SJCRH30 (cell line): ENCODE data around the gene UCK1. TPM values are rescaled to one million over a fixed set of nuclear protein-coding genes. Genes with fewer than 3 reads are reported as not detected.

Source experiments
- DNase-seq, 2 experiments: peaks; one replicate each; pipeline ENCODE4 v3.0.0-alpha.2; 2015 to 2020
- H3K27ac ChIP-seq: fragments of 250-450 bp; sonication (Bioruptor Pico); 2 replicates; pipeline ENCODE4 v1.5.1; 2020; ENCODE audit warnings: mild to moderate bottlenecking, moderate library complexity
- H3K27me3 ChIP-seq: fragments of 250-450 bp; sonication (Bioruptor Pico); 2 replicates; pipeline ENCODE4 v1.5.1; 2020; ENCODE audit warnings: mild to moderate bottlenecking, moderate library complexity
- H3K36me3 ChIP-seq: fragments of 250-450 bp; sonication (Bioruptor Pico); 2 replicates; pipeline ENCODE4 v1.5.1; 2020; ENCODE audit warnings: mild to moderate bottlenecking, moderate library complexity
- H3K4me1 ChIP-seq: fragments of 250-450 bp; sonication (Bioruptor Pico); 2 replicates; pipeline ENCODE4 v1.5.1; 2020; ENCODE audit warnings: mild to moderate bottlenecking, moderate library complexity
- H3K4me3 ChIP-seq: fragments of 250-450 bp; sonication (Bioruptor Pico); 2 replicates; pipeline ENCODE4 v1.5.1; 2020; ENCODE audit warnings: mild to moderate bottlenecking, moderate library complexity
- H3K9me3 ChIP-seq: fragments of 250-450 bp; sonication (Bioruptor Pico); replicated peaks from 2 replicates; pipeline ENCODE4 v1.5.1; 2020; ENCODE audit warnings: mild to moderate bottlenecking, moderate library complexity
- total RNA-seq: library from RNA; depleted of rRNA; stranded (reverse); fragments of >200 nt; shearing (Covaris generic); gene quantifications from 2 replicates; pipeline ENCODE4 v1.2.3, GENCODE V29; 2014; rRNA removed

Gene UCK1
- 49.2 and 54.3 TPM in 2 replicates for total RNA-seq

GRCh38 chr9:131530920-131531832, at the start of gene UCK1:
Gene UCK1, minus strand, starts transcription at chr9:131531263. Its CDS starts 89 bp downstream, at chr9:131531174.
- H3K27ac ChIP-seq, result peak within 1 kb of the TSS; percentile 66

GRCh38 chr9:131580358-131580757, 49.3 kb upstream of the UCK1 start:
- Histone ChIP-seq H3K9me3 (no peaks in the 10 kb centered on the region), H3K4me3 (no peak overlapping the region), H3K27me3 (no peaks in the 10 kb centered on the region), H3K36me3 (peaks cover 48% of the 10 kb centered on the region), H3K4me1 (no peaks in the 10 kb centered on the region), H3K27ac (no peak overlapping the region)
- no peak for DNase-seq

More at GRCh38 chr9:131530920-131531832, at the start of gene UCK1:
- Histone ChIP-seq H3K9me3 (no peaks in the 10 kb centered on the region), H3K4me1 (no peaks in the 10 kb centered on the region), H3K36me3 (peaks cover 35% of the 10 kb centered on the region), H3K4me3 (peak within 1 kb of the TSS; percentile 91), H3K27me3 (no peaks in the 10 kb centered on the region)
- DNase-seq, result peak; percentile 86 to 92

- no peaks in the 10 kb centered on the region for H3K9me3 ChIP-seq
- no peak for DNase-seq
- H3K27ac ChIP-seq, result no peak overlapping the region
- H3K27me3 ChIP-seq, result no peaks in the 10 kb centered on the region
- peaks cover 44% of the 10 kb centered on the region for H3K36me3 ChIP-seq
- no peak overlapping the region for H3K4me3 ChIP-seq
- no peaks in the 10 kb centered on the region for H3K4me1 ChIP-seq
These were observed 48.7 kb upstream of the UCK1 start for GRCh38 chr9:131579789-131580211.

DNA sequence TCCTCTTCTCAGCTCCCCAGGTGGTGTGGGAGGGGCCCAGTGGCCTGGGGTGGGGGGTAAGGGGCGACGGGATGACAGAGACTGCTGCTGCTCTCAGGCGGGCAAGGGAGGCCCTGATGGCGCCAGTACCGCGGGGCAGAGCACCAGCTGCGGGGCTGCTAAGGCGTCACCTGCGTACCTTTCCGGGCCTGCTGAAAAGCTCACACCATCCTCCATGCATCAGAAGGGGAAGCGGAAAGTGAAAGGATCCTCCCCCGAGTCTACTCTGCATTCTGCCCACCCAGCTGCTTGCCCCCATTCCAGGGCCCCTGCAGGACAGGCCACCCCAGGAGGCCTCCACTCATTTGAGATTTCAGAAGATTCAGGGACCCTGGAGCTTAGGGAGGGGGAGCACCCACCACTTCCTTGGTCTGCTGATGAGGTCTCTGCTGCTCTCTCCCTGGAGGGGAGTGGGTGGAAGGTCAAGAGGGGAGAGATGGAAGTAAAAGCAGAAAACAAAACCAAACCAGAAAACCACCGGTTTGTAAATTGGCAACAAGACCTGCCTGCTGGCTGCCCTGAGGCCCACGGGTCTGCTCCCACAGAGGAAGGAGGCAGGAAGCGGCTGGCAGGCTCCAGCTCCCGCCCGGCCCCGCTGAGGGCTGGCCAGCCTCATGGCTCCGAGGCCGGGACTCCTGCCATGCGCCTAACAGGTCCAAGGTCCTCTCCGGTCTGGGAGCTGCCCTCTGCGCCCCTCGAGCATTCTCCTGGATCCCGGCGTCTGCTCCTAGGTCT, 47.9 kb upstream of the UCK1 start:
- Histone ChIP-seq H3K9me3 (no peaks in the 10 kb centered on the region), H3K36me3 (peaks cover 37% of the 10 kb centered on the region), H3K27me3 (no peaks in the 10 kb centered on the region), H3K27ac (no peak overlapping the region), H3K4me1 (no peaks in the 10 kb centered on the region), H3K4me3 (no peak overlapping the region)
- DNase-seq, result no peak

DNA sequence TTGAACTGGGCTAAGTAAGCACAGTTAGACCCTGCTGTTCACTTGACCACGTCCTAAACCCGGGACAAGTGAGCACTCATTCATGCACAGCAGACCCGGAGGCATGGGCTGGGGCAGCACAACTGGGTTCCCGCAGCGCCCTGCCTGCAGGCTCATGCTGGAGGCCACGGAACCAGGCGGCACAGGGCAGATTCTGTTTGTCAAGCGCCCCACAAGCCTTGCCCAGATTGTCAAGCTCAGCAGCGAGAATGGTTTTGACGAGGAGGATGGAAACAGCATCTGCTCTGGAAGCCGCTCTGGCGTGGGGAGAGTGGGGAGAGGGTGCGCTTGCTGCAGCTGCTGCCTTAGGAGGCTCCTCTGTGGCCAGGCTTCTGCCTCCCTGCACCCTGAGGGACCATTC, 47.0 kb upstream of the UCK1 start:
- H3K36me3 ChIP-seq, result peaks cover 29% of the 10 kb centered on the region
- DNase-seq, result no peak
- H3K4me1 ChIP-seq, result no peaks in the 10 kb centered on the region
- no peak overlapping the region for H3K27ac ChIP-seq
- no peaks in the 10 kb centered on the region for H3K27me3 ChIP-seq
- no peak overlapping the region for H3K4me3 ChIP-seq
- H3K9me3 ChIP-seq, result no peaks in the 10 kb centered on the region

DNA sequence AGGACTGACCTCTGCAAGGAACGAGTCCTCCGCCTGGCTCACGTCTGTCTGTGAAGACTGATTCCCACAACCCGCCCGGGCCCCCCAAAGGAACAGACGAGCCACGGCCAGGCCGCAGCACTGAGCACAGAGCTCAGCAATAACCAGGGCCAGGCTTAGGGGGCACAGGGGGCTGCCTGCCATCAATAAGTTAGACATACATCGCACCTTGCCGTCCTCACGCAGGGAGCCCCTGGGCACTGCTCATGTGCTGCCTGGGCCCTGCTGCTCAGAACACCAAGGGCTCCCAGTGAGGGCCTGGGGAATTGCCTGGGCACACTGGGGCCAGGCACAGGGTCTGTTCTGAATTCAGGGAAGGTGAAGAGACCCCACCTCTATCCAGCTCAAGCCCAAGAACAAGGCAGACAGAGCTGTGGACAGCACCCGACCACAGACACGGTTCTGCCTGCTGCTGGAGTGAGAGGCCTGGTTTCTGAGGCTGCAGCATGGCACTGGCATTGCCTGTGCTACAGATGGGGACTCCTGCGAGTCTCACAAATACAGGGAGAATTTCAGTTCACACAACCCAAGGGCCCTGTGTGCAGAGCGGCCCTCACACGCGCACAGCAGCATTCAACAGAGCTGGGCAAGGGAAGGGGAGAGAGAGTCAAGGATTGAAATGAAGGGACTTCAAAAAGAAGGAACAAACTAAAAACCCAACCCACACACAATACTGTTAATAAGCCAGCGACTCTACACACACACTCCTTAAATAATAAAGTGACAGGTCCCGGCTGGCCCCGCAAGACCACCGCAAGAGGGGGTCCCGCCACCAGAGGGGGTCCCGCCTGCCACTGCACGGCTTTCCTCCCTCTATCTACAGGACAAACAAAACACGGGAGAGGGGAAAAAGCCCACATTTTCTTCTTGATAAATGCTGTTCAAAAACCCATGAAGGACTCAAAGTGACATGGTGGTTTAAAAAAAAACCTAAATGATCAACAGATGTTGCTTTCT, 46.2 kb upstream of the UCK1 start:
- no peaks in the 10 kb centered on the region for H3K4me1 ChIP-seq
- peaks cover 27% of the 10 kb centered on the region for H3K36me3 ChIP-seq

GRCh38 chr9:131575946-131576853, 45.1 kb upstream of the UCK1 start:
- no peaks in the 10 kb centered on the region for H3K27me3 ChIP-seq
- no peak for DNase-seq
- peaks cover 18% of the 10 kb centered on the region for H3K36me3 ChIP-seq
- H3K9me3 ChIP-seq, result no peaks in the 10 kb centered on the region
- no peaks in the 10 kb centered on the region for H3K4me1 ChIP-seq
- H3K27ac ChIP-seq, result no peak overlapping the region
- H3K4me3 ChIP-seq, result no peak overlapping the region

More for the DNA sequence above, 46.2 kb upstream of the UCK1 start:
- H3K27ac ChIP-seq, result no peak overlapping the region
- no peak overlapping the region for H3K4me3 ChIP-seq
- no peaks in the 10 kb centered on the region for H3K27me3 ChIP-seq
- no peaks in the 10 kb centered on the region for H3K9me3 ChIP-seq
- no peak for DNase-seq

- Histone ChIP-seq H3K9me3 (no peaks in the 10 kb centered on the region), H3K27me3 (no peaks in the 10 kb centered on the region), H3K4me1 (no peaks in the 10 kb centered on the region), H3K27ac (no peak overlapping the region), H3K36me3 (peaks cover 22% of the 10 kb centered on the region), H3K4me3 (no peak overlapping the region)
- DNase-seq, result peak in 1 of 2 experiments; percentile 6
These were observed 43.9 kb upstream of the UCK1 start for GRCh38 chr9:131574730-131575640.

DNA sequence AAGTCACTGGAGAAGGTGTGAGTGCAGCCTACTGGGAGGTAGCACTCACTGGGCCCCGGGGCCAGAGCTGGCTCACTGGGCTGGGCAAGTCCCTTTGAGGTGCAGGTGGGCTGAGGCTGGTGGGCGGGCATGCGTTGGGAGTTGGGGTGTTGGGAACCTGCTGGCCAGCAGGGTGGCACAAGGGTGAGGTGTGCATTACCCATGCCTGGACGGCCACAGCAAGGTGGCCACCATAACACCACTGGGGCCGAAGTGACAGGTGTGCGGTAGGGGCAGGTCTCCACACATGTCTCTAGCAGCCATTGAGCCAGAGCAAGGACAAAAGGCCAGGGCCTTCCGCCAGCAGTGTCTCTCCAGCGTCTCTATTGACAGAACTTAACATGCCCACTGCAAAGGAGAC, 36.8 kb upstream of the UCK1 start:
- Histone ChIP-seq H3K27me3 (no peaks in the 10 kb centered on the region), H3K4me1 (no peaks in the 10 kb centered on the region), H3K9me3 (no peaks in the 10 kb centered on the region), H3K27ac (no peak overlapping the region), H3K36me3 (peaks cover 4% of the 10 kb centered on the region; the same call in 1 of the 2 replicates), H3K4me3 (no peak overlapping the region)
- no peak for DNase-seq

GRCh38 chr9:131566158-131566557, 35.1 kb upstream of the UCK1 start:
- Histone ChIP-seq H3K27ac (no peak overlapping the region), H3K4me3 (no peak overlapping the region), H3K4me1 (peaks cover 2% of the 10 kb centered on the region; the same call in 1 of the 2 replicates), H3K36me3 (peaks cover 4% of the 10 kb centered on the region; the same call in 1 of the 2 replicates), H3K9me3 (0 out of 2 replicates have a peak, but pooled peaks cover 3% of the 10 kb centered on the region), H3K27me3 (no peaks in the 10 kb centered on the region)
- DNase-seq, result no peak

DNA sequence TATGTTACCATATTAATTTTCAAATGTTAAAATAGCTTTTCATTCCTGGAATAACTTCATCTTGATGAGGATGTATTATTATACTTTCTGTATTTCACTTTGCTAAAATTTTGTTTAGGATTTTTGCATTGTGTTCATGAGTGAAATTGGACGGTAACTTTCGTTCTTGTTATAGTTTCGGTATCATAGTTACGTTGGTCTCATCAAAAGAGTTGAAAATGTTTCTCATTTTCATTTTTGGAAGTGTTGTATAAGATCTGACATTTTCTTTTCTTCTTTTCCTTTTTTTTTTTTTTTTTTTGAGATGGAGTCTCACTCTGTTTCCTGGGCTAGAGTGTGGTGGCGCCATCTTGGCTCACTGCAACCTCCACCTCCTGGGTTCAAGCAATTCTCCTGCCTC, 34.3 kb upstream of the UCK1 start:
- H3K36me3 ChIP-seq, result no peaks in the 10 kb centered on the region; the same call in 1 of the 2 replicates

More for the DNA sequence above, 34.3 kb upstream of the UCK1 start:
- DNase-seq, result no peak
- peaks cover 2% of the 10 kb centered on the region; the same call in 1 of the 2 replicates for H3K4me1 ChIP-seq
- H3K27ac ChIP-seq, result no peak overlapping the region
- H3K27me3 ChIP-seq, result no peaks in the 10 kb centered on the region
- H3K4me3 ChIP-seq, result no peak overlapping the region
- H3K9me3 ChIP-seq, result 0 out of 2 replicates have a peak, but pooled peaks cover 5% of the 10 kb centered on the region
